Loucy (cell line): ENCODE measurements around the gene LRRC56.

Experiments used
- H2AFZ ChIP-seq: fragments of 200-600 bp; sonication (generic); 2 replicates; pipeline ENCODE4 v1.6.0; 2016; ENCODE audit warnings: antibody characterized with exemption, mild to moderate bottlenecking, low read length, moderate library complexity
- H3F3A ChIP-seq: fragments of 200-600 bp; 2 replicates; pipeline ENCODE4 v1.6.0; 2016; ENCODE audit warnings: antibody characterized with exemption, low read depth, mild to moderate bottlenecking
- H3K27me3 ChIP-seq: fragments of 200-600 bp; sonication (generic); 2 replicates; pipeline ENCODE4 v1.6.1; 2014; ENCODE audit warnings: low read length, mild to moderate bottlenecking; ENCODE audit not compliant: insufficient read depth, poor library complexity, severe bottlenecking
- H3K36me3 ChIP-seq: fragments of 200-600 bp; sonication (generic); 2 replicates; pipeline ENCODE4 v1.6.1; 2016; ENCODE audit warnings: low read length; ENCODE audit not compliant: insufficient read depth
- H3K4me1 ChIP-seq: fragments of 200-600 bp; sonication (generic); 2 replicates; pipeline ENCODE4 v1.5.1; 2014; ENCODE audit warnings: low read length, mild to moderate bottlenecking; ENCODE audit not compliant: insufficient read depth, poor library complexity, severe bottlenecking
- H3K4me2 ChIP-seq: fragments of 200-600 bp; sonication (generic); 2 replicates; pipeline ENCODE4 v1.6.0; 2014; ENCODE audit warnings: antibody characterized with exemption, low read length, low read depth, mild to moderate bottlenecking; ENCODE audit not compliant: poor library complexity, severe bottlenecking
- H3K4me3 ChIP-seq: fragments of 200-600 bp; sonication (generic); 2 replicates; pipeline ENCODE4 v1.5.1; 2014; ENCODE audit warnings: low read length, mild to moderate bottlenecking, mixed read lengths; ENCODE audit not compliant: poor library complexity, severe bottlenecking
- H3K79me2 ChIP-seq: fragments of 200-600 bp; sonication (generic); 2 replicates; pipeline ENCODE4 v1.6.1; 2014; ENCODE audit warnings: low read length; ENCODE audit not compliant: insufficient read depth
- H3K9ac ChIP-seq: fragments of 200-600 bp; sonication (generic); 2 replicates; pipeline ENCODE4 v1.6.0; 2014; ENCODE audit warnings: mild to moderate bottlenecking, low read depth, low read length, moderate library complexity; ENCODE audit not compliant: poor library complexity, severe bottlenecking
- H3K9me2 ChIP-seq: fragments of 200-600 bp; sonication (generic); replicated peaks from 2 replicates; pipeline ENCODE4 v1.6.1; 2016; ENCODE audit warnings: low read depth, low read length, mixed read lengths
- H3K9me3 ChIP-seq: fragments of 200-600 bp; sonication (generic); 2 replicates; pipeline ENCODE4 v1.6.1; 2014; ENCODE audit warnings: mild to moderate bottlenecking, antibody characterized with exemption, low read length, low read depth; ENCODE audit not compliant: insufficient read depth
- H4K20me1 ChIP-seq: fragments of 200-600 bp; sonication (generic); 2 replicates; pipeline ENCODE4 v1.6.0; 2014; ENCODE audit warnings: antibody characterized with exemption, low read length, mild to moderate bottlenecking; ENCODE audit not compliant: insufficient read depth, poor library complexity, severe bottlenecking
- CTCF ChIP-seq: fragments of 200-600 bp; sonication (generic); conservative IDR thresholded peaks from 2 replicates; pipeline ENCODE4 v1.5.1; 2014; ENCODE audit warnings: mild to moderate bottlenecking, antibody characterized with exemption, low read length
- EZH2phosphoT487 ChIP-seq: fragments of 200-600 bp; IDR thresholded peaks from 2 replicates; pipeline ENCODE4 v1.6.1; 2018; ENCODE audit warnings: antibody characterized with exemption, mild to moderate bottlenecking, moderate library complexity, borderline replicate concordance

Gene LRRC56

GRCh38 chr11:586376-587316 is 49.3 kb downstream of the LRRC56 start:
- Histone ChIP-seq H3K36me3 (peaks cover 86% of the 10 kb centered on the region; the same call in 1 of the 2 replicates), H3K4me1 (no peaks in the 10 kb centered on the region), H4K20me1 (peaks cover 34% of the 10 kb centered on the region), H3K4me2 (no peak overlapping the region), H2AFZ (no peak overlapping the region), H3K9me2 (no peaks in the 10 kb centered on the region), H3K4me3 (no peak overlapping the region), H3F3A (no peaks in the 10 kb centered on the region), H3K9me3 (no peaks in the 10 kb centered on the region), H3K79me2 (peaks cover 54% of the 10 kb centered on the region), H3K9ac (no peak overlapping the region), H3K27me3 (no peaks in the 10 kb centered on the region)
- no peak for TF ChIP-seq CTCF
- no peak for TF ChIP-seq EZH2phosphoT487

- H3K9me2 ChIP-seq: no peaks in the 10 kb centered on the region
- no peak overlapping the region for H3K4me3 ChIP-seq
- no peak overlapping the region for H3K4me2 ChIP-seq
- peaks cover 26% of the 10 kb centered on the region for H4K20me1 ChIP-seq
- peaks cover 45% of the 10 kb centered on the region; the same call in 1 of the 2 replicates for H3K79me2 ChIP-seq
- no peaks in the 10 kb centered on the region for H3K9me3 ChIP-seq
- H3F3A ChIP-seq: no peaks in the 10 kb centered on the region
- H2AFZ ChIP-seq: no peak overlapping the region
- H3K36me3 ChIP-seq: peaks cover 84% of the 10 kb centered on the region; the same call in 1 of the 2 replicates
- H3K9ac ChIP-seq: no peak overlapping the region
- H3K4me1 ChIP-seq: no peaks in the 10 kb centered on the region
- TF ChIP-seq CTCF: no peak
- TF ChIP-seq EZH2phosphoT487: no peak
- H3K27me3 ChIP-seq: no peaks in the 10 kb centered on the region
These were observed 50.2 kb downstream of the LRRC56 start for GRCh38 chr11:587546-587945.

- Histone ChIP-seq H3K9ac (no peak overlapping the region), H3K4me1 (no peaks in the 10 kb centered on the region), H3F3A (no peaks in the 10 kb centered on the region), H3K4me2 (no peak overlapping the region), H3K4me3 (no peak overlapping the region), H3K9me3 (no peaks in the 10 kb centered on the region), H3K79me2 (peaks cover 43% of the 10 kb centered on the region; the same call in 1 of the 2 replicates), H3K9me2 (no peaks in the 10 kb centered on the region), H2AFZ (no peak overlapping the region), H3K27me3 (no peaks in the 10 kb centered on the region), H3K36me3 (peaks cover 88% of the 10 kb centered on the region; the same call in 1 of the 2 replicates), H4K20me1 (peaks cover 26% of the 10 kb centered on the region)
- TF ChIP-seq EZH2phosphoT487: no peak
- no peak for TF ChIP-seq CTCF
These were observed 50.7 kb downstream of the LRRC56 start for GRCh38 chr11:587978-588380.
